Neutrophil (primary cell): ENCODE results near the gene DHDDS.
"Not testable (repeated sequence)": the region's sequence is repeated elsewhere in the genome, so short reads cannot be mapped to it uniquely, and the experiment has no call there.

Source experiments
- H3K27ac ChIP-seq: fragments of 200-600 bp; sonication (generic); 2 replicates; pipeline ENCODE4 v1.5.1; 2016; ENCODE audit warnings: mild to moderate bottlenecking, moderate library complexity
- H3K27me3 ChIP-seq: fragments of 200-600 bp; sonication (generic); 2 replicates; pipeline ENCODE4 v1.6.0; 2016; ENCODE audit warnings: mild to moderate bottlenecking
- H3K36me3 ChIP-seq: fragments of 200-600 bp; sonication (generic); 2 replicates; pipeline ENCODE4 v1.5.1; 2017
- H3K4me1 ChIP-seq, 2 experiments: fragments of 200-600 bp in 1 of 2; sonication (generic) in 1 of 2; 1 replicate in 1 of 2; 2 replicates in 1 of 2; pipeline versions ENCODE4 v1.5.1 to v1.6.1; 2013 to 2016; ENCODE audit warnings: low read depth in 1 of 2, low read length in 1 of 2, mild to moderate bottlenecking in 1 of 2, moderate library complexity in 1 of 2; ENCODE audit not compliant: control insufficient read depth in 1 of 2, insufficient read depth in 1 of 2
- H3K4me3 ChIP-seq, 2 experiments: fragments of 200-600 bp in 1 of 2; sonication (generic) in 1 of 2; 1 replicate in 1 of 2; 2 replicates in 1 of 2; pipeline ENCODE4 v1.5.1; 2013 to 2016; ENCODE audit warnings: low read depth in 1 of 2, low read length in 1 of 2, mild to moderate bottlenecking in 1 of 2, moderate library complexity in 1 of 2
- H3K9me3 ChIP-seq: fragments of 200-600 bp; sonication (generic); 2 replicates; pipeline ENCODE4 v1.5.1; 2016
- TF ChIP-seq, protein P1 (sequence below): fragments of 200-600 bp; sonication (generic); IDR thresholded peaks from 2 replicates; pipeline ENCODE4 v1.5.1; 2016; ENCODE audit warnings: antibody characterized with exemption

The DHDDS gene

DNA sequence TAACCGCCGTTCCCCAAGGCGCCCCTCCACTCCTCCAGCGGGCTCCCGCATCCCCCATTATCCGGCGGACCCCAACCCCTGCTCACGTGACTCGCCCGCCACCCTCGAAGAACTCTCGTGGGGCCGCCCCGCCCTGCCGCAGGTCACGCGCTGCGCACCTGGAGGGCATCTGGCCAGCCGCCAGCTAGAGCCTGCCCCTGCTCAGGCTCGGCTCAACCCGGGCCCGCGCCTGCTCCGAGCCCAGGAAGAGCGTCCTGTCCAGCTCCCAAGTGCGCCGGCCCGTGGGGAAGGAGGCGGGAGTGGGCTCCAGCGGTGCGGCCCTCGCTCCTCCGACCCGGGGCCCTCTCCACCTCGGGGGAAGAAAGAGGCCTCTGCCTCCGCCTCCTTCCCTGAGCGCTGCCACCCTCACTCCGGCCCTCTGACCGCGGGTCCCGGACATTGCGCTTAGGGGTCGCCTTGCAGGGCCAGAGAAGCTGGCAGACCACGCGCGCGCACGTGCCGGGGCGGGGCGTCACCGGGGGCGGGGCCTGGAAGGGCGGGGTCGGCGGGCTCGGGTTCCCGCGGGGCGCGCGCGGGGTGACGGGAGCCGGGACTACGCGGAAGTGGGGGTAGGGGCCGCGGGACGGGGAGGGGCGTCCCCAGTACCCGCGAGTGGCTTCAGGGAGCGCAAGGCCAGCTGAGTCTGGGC lies 68.5 kb downstream of the DHDDS start:
- H3K9me3 ChIP-seq = no peaks in the 10 kb centered on the region

DNA sequence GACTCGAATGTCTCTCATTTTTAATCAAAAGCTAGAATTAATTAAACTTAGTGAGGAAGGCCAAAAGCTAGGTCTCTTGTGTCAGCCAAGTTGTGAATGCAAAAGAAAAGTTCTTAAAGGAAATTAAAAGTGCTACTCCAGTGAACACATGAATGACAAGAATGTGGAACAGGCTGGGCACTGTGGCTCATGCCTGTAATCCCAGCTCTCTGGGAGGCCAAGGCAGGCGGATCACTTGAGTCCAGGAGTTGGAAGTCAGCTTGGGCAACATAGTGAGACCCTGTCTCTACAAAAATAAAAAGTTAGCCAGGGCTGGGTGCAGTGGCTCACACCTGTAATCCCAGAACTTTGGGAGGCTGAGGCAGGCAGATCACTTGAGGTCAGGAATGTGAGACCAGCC lies 78.6 kb downstream of the DHDDS start:
- not testable (repeated sequence) for H3K4me1 ChIP-seq, H3K9me3 ChIP-seq, H3K4me3 ChIP-seq, H3K36me3 ChIP-seq, H3K27ac ChIP-seq, H3K27me3 ChIP-seq

More for the DNA sequence above, 68.5 kb downstream of the DHDDS start:
- Histone ChIP-seq H3K36me3 (no peaks in the 10 kb centered on the region), H3K27ac (peak overlapping the region; percentile 91), H3K27me3 (no peaks in the 10 kb centered on the region), H3K4me3 (peak overlapping the region; percentile 97 to 100), H3K4me1 (peaks cover 19 to 25% of the 10 kb centered on the region in 2 experiments)
- TF ChIP-seq, protein P1, sequence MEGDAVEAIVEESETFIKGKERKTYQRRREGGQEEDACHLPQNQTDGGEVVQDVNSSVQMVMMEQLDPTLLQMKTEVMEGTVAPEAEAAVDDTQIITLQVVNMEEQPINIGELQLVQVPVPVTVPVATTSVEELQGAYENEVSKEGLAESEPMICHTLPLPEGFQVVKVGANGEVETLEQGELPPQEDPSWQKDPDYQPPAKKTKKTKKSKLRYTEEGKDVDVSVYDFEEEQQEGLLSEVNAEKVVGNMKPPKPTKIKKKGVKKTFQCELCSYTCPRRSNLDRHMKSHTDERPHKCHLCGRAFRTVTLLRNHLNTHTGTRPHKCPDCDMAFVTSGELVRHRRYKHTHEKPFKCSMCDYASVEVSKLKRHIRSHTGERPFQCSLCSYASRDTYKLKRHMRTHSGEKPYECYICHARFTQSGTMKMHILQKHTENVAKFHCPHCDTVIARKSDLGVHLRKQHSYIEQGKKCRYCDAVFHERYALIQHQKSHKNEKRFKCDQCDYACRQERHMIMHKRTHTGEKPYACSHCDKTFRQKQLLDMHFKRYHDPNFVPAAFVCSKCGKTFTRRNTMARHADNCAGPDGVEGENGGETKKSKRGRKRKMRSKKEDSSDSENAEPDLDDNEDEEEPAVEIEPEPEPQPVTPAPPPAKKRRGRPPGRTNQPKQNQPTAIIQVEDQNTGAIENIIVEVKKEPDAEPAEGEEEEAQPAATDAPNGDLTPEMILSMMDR = peak; percentile 56

DNA sequence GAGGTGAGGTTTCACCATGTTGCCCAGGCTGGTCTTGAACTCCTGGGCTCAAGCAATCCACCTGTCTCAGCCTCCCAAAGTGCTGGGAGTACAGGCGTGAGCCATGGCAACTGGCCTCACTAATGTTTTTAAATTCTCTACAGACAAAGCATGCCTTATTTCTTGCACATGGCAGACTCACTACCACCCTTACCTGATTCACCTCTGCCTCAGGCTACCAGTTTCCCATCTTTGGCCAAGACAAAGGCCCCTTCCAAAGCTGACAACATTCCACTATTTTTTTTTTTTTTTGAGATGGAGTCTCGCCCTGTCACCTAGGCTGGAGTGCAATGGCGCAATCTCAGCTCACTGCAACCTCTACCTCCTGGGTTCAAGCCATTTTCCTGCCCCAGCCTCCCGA lies 83.7 kb downstream of the DHDDS start:
- not testable (repeated sequence) for H3K27ac ChIP-seq, H3K4me3 ChIP-seq, H3K27me3 ChIP-seq, H3K9me3 ChIP-seq, H3K36me3 ChIP-seq
- H3K4me1 ChIP-seq = peaks cover 24 to 34% of the 10 kb centered on the region in 2 experiments

DNA sequence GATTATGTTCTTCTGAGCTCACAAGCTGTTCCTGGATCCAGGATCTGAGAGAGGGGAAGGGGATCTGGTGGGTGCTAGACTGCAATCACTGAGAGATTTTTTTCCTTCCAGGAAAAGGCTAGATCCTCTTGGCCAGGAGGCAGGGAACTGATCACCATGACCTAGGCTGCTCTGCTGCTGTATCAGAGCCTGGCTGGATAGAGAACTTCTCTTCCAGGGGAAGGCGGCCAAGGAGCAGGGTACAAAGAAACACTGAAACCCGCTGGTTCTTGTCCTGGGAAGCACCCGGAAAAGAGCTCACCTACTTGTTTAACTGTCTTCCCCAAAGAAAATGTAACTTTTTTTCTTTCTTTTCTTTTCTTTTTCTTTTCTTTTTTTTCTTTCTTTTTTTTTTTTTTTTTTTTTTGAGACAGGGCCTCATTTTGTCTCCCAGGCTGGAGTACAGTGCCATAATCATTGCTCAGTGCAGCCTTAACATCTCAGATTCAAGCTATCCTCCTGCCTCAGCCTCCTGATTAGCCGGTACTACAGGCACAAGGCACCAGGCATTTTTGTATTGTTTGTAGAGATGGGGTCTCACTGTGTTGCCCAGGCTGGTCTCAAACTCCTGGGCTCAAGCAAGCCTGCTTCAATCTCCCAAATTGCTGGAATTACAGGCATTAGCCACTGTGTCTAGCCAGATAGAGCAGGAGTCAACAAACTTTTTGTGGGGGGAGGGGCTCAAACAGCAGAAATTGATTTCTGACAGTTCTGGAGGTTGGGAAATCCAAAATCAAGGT lies 85.1 kb downstream of the DHDDS start:
- TF ChIP-seq, protein P1 = no peak
- Histone ChIP-seq H3K4me3 (no peak overlapping the region), H3K4me1 (peaks cover 37 to 47% of the 10 kb centered on the region in 2 experiments), H3K27ac (no peak overlapping the region), H3K27me3 (no peaks in the 10 kb centered on the region), H3K36me3 (no peaks in the 10 kb centered on the region), H3K9me3 (no peaks in the 10 kb centered on the region)

DNA sequence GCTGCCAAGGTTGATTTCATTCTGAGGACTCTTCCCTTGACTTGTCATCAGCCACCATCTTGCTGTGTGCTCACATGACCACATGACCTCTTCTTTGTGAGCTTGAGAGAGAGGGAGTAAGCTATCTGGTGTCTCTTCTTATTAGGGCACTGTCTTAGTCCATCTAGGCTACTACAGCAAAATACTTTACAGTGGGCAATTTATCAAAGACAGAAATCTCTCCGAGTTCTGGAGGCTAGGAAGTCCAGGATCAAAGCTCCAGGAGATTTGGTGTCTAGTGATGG lies 85.6 kb downstream of the DHDDS start:
- Histone ChIP-seq H3K9me3 (no peaks in the 10 kb centered on the region), H3K36me3 (no peaks in the 10 kb centered on the region), H3K27me3 (no peaks in the 10 kb centered on the region), H3K4me3 (no peak overlapping the region), H3K4me1 (peaks cover 39 to 52% of the 10 kb centered on the region in 2 experiments), H3K27ac (no peak overlapping the region)
- TF ChIP-seq, protein P1 = no peak

DNA sequence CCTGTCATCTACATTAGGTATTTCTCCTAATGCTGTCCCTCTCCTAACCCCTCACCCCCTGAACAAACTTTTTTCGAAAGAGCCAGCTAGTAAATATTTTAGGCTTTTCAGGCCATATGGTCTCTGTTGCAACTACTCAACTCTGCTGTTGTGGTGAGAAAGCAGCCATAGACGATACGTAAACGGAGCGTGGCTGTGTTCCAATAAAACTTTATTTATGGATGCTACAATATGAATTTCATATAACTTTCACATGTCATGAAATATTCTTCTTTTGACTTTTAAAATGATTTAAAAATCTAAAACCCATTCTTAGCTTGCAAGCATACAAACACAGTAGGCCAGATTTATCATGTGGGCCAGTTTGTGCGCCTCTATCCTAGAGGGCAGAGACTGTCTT lies 86.2 kb downstream of the DHDDS start:
- Histone ChIP-seq H3K36me3 (no peaks in the 10 kb centered on the region), H3K4me1 (peaks cover 39 to 59% of the 10 kb centered on the region in 2 experiments), H3K27ac (no peak overlapping the region), H3K4me3 (no peak overlapping the region), H3K9me3 (no peaks in the 10 kb centered on the region), H3K27me3 (no peaks in the 10 kb centered on the region)
- TF ChIP-seq, protein P1 = no peak
